Measurements from ENCODE around the gene MED9.

MED9 gene

DNA sequence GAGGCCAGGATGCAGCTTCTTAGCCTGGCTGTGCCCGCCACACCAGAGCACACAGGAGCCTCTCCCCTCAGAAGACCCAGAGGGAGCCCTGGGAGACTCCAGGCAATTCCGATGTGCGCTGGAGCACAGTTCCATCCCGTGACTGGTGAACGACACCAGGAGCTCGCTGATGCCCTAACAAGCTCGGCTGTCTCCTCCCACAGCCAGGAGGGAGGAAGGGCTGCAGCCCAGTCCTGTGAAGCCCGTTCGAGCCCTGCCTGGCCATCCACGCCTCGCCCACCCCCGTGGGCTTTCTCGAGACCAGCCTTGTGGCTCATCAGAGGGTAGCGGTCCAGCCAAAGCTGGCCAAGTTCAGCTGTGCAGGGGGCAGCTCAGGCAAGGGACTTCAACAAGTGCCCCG lies 41.2 kb downstream of the MED9 start:
- DNase-seq: no peak

DNA sequence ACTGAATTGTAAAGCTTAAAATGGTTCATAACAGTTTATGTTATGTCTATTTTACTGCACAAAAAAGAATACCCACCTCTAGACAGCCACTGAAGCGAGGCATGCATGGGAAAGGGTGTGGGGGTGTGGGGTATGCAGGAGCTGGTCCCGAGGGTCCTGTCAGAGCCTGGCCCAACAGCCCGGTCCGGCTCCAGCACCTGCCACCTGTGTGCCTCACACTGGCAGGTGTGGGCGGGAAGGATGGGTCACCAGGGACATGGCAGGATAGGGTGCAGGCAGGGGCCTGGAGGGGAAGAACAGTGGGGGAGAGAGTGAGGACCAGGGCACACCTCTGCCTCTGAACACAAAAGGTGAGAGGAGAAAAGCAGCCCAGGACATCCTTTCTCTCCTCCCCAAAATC lies 42.2 kb downstream of the MED9 start:
- no peak for DNase-seq

GRCh38 chr17:17519886-17520285 lies 43.1 kb downstream of the MED9 start:
- no peak for DNase-seq

- no peak for DNase-seq
These were observed 43.9 kb downstream of the MED9 start for GRCh38 chr17:17520599-17521232.

GRCh38 chr17:17523001-17523730 lies 46.4 kb downstream of the MED9 start:
- no peak for DNase-seq

GRCh38 chr17:17523731-17524490 lies 47.1 kb downstream of the MED9 start:
- DNase-seq: no peak

GRCh38 chr17:17525311-17525710 lies 48.5 kb downstream of the MED9 start:
- DNase-seq: no peak

- no peak for DNase-seq
These were observed 49.2 kb downstream of the MED9 start for GRCh38 chr17:17525956-17526355.

GRCh38 chr17:17526369-17526768 lies 49.6 kb downstream of the MED9 start:
- DNase-seq: no peak

- no peak for DNase-seq
These were observed 50.7 kb downstream of the MED9 start for GRCh38 chr17:17527534-17527933.

DNA sequence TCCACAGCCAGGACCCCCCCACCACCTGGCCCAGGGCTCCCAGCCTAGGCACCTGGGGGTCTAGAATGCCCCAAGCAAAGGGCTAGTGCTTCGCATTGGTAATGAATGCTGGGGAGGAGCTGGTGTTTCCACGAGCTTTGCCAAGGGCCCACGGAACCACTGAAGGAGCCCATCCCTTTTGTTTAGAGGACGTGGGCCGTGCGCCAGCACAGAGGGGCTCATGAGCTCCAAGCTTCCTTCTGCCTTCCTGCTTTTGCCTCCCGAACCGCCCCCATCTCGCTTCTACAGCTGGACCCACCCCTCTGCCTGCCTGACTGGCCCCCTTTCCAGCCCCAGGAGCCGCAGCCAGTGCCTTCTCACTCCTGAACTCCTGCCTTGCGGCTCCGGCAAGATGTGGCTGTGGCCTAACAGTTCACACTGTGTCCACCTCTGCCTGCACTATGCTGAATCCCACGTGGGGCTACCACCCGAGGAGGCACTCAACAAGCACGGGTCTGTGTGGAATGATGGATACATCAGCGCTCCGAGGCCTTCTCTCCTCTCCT lies 51.2 kb downstream of the MED9 start:
- DNase-seq: no peak

- DNase-seq: no peak
These were observed 52.2 kb downstream of the MED9 start for GRCh38 chr17:17528696-17529652.

- DNase-seq: no peak
These were observed 54.4 kb downstream of the MED9 start for GRCh38 chr17:17531156-17531555.

DNA sequence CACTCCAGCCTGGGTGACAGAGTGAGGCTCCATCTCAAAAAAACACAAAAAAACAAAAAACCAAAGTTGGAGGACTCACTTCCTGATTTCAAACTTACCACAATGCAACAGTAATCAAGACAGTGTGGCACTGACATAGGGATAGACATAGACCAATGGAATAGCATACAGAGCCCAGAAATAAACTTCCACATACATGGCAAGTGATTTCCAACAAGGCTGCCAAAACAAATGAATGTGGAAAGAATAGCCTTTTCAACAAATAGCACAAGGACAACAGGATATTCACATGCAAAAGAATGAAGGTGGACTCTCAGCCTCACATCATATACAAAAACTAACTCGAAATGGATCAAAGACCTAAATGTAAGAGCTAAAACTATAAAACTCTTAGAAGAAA lies 56.2 kb downstream of the MED9 start:
- no peak for DNase-seq

- DNase-seq: no peak
These were observed 57.2 kb downstream of the MED9 start for GRCh38 chr17:17533901-17534441.

GRCh38 chr17:17535957-17536356 lies 59.2 kb downstream of the MED9 start:
- no peak for DNase-seq

DNA sequence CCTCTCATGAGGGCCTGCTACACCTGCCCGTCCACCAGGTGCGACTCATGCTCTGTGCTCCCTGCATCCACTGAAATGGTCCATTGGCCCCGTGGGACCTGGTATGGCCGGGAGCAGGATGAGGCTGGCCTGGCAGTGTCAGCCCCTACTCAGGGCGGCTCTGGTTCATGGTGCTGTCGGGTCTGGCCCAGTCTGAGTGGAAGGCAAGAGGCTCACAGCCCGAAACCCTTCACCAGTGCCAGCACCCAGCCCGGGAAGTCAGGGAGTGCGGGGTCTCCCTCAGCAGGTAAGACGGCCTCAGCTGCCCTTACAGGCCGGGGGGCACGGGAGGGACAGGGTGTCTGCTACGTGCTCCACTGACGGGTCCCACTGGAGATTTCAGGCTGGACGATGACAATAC lies 59.9 kb downstream of the MED9 start:
- DNase-seq: no peak

GRCh38 chr17:17537311-17538099 lies 60.7 kb downstream of the MED9 start:
- no peak for DNase-seq

DNA sequence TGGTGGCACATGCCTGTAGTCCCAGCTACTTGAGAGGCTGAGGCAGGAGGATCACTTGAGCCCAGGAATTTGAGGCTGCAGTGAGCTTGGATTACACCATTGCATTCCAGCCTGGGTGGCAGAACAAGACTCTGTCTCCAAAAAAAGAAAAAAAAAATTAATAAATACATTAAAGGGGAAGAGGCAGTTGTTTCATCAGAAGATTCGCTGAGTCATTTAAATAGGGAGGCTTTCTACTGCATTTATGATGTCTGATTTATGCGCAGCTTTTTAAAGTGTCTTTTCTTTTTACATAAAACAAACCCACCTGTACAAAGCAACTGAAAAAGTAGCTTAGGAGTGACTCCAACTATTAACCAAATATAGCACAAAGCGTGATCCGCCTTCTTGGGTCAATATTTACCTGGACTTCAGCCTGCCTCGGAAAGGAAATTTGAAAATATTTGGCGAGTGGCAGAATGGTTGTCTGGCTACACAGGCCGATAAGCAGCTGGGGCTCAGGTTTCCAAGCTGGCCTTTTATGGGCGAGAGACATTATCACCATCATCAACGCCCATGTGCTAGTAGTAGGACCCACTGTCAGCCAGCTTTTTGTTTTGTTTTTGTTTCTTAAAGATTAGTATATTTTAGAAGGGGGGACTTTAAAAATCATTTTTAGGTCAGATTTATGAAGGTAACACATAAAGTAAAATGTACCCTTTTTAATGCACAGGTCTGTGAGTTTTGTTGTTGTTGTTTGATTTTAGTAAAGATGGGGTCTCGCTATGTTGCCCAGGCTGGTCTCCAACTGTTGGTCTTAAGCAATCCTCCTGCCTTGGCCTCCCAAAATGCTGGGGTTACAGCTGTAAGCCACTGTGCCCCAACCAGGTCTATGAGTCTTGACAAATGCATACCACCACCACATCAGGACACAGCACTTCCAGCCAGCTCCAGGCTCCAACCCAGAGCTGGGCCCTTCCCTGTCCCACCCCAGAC lies 61.9 kb downstream of the MED9 start:
- no peak for DNase-seq

DNA sequence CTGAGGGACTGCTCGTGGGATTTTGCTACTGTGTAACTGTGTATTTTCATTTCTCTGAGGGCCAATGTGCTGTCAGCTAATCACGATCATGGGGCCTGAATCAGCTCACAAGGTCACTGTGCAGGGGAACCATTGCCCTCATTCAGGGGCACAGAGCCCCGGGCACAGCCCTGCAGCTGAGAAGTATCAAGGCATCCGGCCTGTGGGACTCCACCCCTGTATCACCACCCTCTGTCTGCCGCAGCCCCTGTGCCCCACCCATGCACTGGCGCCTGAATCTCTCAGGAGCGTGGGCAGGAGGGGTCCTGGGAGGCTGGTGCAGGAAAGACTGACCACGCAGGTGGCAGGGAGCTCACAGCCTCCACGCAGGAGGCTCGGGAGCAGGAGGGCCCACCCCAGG lies 62.8 kb downstream of the MED9 start:
- no peak for DNase-seq

Measured in stimulated activated CD4-positive, alpha-beta T cell treated with anti-CD3 and anti-CD28 coated beads, Interleukin-12 subunit alpha, Interleukin-12 subunit beta, amount 100 ng/mL, for 4 hours (primary cell).